Breast epithelium (tissue), 3 donors: ENCODE results near the gene AHCYL2.

ENCODE experiments used
- POLR2A ChIP-seq: fragments of 450-650 bp; IDR thresholded peaks from one replicate; pipeline ENCODE4 v1.6.1; 2016; ENCODE audit warnings: antibody characterized with exemption, mild to moderate bottlenecking, moderate library complexity
- POLR2AphosphoS5 ChIP-seq, 3 donors: sonication (generic); formaldehyde crosslinking; IDR thresholded peaks; one replicate each; pipeline ENCODE4 v1.6.1; 2017; ENCODE audit warnings: antibody characterized with exemption in 3 of 3
- TF ChIP-seq, protein P1 (sequence below), 3 donors: fragments of 450-650 bp; IDR thresholded peaks; one replicate each; pipeline ENCODE4 v1.5.1; 2016 to 2017; ENCODE audit warnings: antibody characterized with exemption in 3 of 3, mild to moderate bottlenecking in 3 of 3, moderate library complexity in 3 of 3

DNA sequence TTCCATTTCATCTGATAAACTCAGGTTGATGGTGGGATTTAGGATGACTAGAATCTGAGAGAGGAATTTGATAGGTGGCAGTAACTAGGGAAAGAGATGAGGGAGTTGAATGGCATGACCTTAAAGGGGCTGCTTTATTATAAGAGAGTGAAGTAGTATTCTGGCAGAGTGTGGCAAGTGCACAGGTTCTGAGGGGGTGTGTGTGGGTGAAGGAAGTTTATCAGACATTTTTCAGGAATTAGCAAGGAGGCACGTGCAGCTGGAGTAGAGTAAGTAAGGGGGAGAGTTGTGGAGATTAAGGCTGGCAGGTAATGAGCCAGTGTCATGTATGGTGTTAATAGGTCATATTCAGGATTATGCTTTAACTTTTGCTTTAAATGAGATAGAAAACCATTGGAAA, 40.5 kb downstream of the AHCYL2 start:
- TF ChIP-seq, protein P1, sequence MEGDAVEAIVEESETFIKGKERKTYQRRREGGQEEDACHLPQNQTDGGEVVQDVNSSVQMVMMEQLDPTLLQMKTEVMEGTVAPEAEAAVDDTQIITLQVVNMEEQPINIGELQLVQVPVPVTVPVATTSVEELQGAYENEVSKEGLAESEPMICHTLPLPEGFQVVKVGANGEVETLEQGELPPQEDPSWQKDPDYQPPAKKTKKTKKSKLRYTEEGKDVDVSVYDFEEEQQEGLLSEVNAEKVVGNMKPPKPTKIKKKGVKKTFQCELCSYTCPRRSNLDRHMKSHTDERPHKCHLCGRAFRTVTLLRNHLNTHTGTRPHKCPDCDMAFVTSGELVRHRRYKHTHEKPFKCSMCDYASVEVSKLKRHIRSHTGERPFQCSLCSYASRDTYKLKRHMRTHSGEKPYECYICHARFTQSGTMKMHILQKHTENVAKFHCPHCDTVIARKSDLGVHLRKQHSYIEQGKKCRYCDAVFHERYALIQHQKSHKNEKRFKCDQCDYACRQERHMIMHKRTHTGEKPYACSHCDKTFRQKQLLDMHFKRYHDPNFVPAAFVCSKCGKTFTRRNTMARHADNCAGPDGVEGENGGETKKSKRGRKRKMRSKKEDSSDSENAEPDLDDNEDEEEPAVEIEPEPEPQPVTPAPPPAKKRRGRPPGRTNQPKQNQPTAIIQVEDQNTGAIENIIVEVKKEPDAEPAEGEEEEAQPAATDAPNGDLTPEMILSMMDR (IDR thresholded peaks at IDR 0.05): no peak
- TF ChIP-seq POLR2A (no peak), POLR2AphosphoS5 (IDR thresholded peaks at IDR 0.05) (no peak)
